Gastroesophageal sphincter (tissue), 3 donors: ENCODE data around the gene KAZN.

Experiments used
- CTCF ChIP-seq, 4 experiments: fragments of 200-600 bp in 2 of 4; fragments of 450-650 bp in 2 of 4; sonication (generic) in 1 of 4; IDR thresholded peaks; one replicate each; pipeline ENCODE4 v1.5.1; 2017 to 2019; ENCODE audit warnings: antibody characterized with exemption in 4 of 4, mild to moderate bottlenecking in 2 of 4, moderate library complexity in 2 of 4
- EP300 ChIP-seq: sonication (generic); formaldehyde crosslinking; IDR thresholded peaks from one replicate; pipeline ENCODE4 v1.6.1; 2017; ENCODE audit warnings: antibody characterized with exemption, mild to moderate bottlenecking
- POLR2A ChIP-seq, 2 donors: fragments of 450-650 bp; IDR thresholded peaks; one replicate each; pipeline ENCODE4 v1.6.1; 2017; ENCODE audit warnings: antibody characterized with exemption in 2 of 2, mild to moderate bottlenecking in 2 of 2, moderate library complexity in 1 of 2
- POLR2AphosphoS5 ChIP-seq: sonication (generic); formaldehyde crosslinking; IDR thresholded peaks from one replicate; pipeline ENCODE4 v1.6.1; 2017; ENCODE audit warnings: antibody characterized with exemption

GRCh38 chr1:14907416-14907815 is 308.9 kb downstream of the KAZN start:
- TF ChIP-seq POLR2AphosphoS5 (no peak), CTCF (IDR thresholded peaks at IDR 0.05) (no peak), POLR2A (IDR thresholded peaks at IDR 0.05) (no peak), EP300 (no peak)
